DOHH2 (cell line): Measurements from ENCODE around the gene TSPAN2.

ENCODE experiments used
- CTCF ChIP-seq: fragments of 200-600 bp; sonication (generic); IDR thresholded peaks from one replicate; pipeline ENCODE4 v1.5.1; 2014; ENCODE audit warnings: antibody characterized with exemption, mild to moderate bottlenecking, low read depth, low read length; ENCODE audit not compliant: poor library complexity, severe bottlenecking
- EZH2phosphoT487 ChIP-seq: fragments of 200-600 bp; sonication (generic); IDR thresholded peaks from 2 replicates; pipeline ENCODE4 v1.6.1; 2017; ENCODE audit warnings: borderline replicate concordance, mild to moderate bottlenecking, antibody characterized with exemption, low read length, moderate library complexity, mixed read lengths

GRCh38 chr1:115117298-115117697 is 28.0 kb upstream of the TSPAN2 start:
- TF ChIP-seq CTCF (no peak), EZH2phosphoT487 (no peak)
